ENCODE data around the gene AREL1.
"Not testable (repeated sequence)": the region's sequence is repeated elsewhere in the genome, so short reads cannot be mapped to it uniquely, and the experiment has no call there.

Gene AREL1

DNA sequence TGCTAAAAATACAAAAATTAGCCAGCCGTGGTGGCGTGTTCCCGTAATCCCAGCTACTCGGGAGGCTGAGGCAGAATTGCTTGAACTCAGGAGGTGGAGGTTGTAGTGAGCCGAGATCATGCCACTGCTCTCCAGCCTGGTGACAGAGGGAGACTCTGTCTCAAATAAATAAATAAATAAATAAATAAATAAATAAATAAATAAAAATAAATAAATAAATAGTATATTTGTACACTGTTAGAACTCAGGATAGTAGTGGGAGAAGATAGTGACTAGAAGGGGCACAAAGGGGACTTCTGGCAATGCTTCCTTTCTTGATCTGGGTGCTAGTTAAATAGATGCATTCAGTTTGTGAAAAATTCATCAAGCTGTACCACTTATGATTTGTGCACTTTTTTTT is 45.6 kb upstream of the AREL1 start:
- H3K4me3 ChIP-seq (ENCODE audit: low read depth, low read length); H3K9me3 ChIP-seq (ENCODE audit: control insufficient read depth, insufficient read depth, low read depth, low read length); H3K27ac ChIP-seq (ENCODE audit: extremely low read depth, low read depth, low read length); CTCF ChIA-PET; H3K36me3 ChIP-seq (ENCODE audit: control insufficient read depth in 2 of 2, insufficient read depth in 1 of 2, low read length in 2 of 2); H3K4me1 ChIP-seq (ENCODE audit: control insufficient read depth, insufficient read depth, low read length): not testable (repeated sequence)
- TF ChIP-seq ZNF426 (tag by site-specific recombination; IDR thresholded peaks at IDR 0.05) (peak; percentile 44), ZBTB11 (tag by site-specific recombination; conservative IDR thresholded peaks at IDR 0.05; ENCODE audit: low read depth) (peak; percentile 62; the same call in 1 of the 2 replicates), ZNF140 (tag by site-specific recombination; IDR thresholded peaks at IDR 0.05) (0 out of 2 replicates have a peak, but pooled peaks have one; percentile 9), ZNF394 (tag by site-specific recombination; IDR thresholded peaks at IDR 0.05; ENCODE audit: borderline replicate concordance) (peak; percentile 78; the same call in 1 of the 2 replicates), ZNF623 (tag by site-specific recombination; IDR thresholded peaks at IDR 0.05) (peak; percentile 49; the same call in 1 of the 2 replicates), ZBTB8A (tag by site-specific recombination; IDR thresholded peaks at IDR 0.05) (0 out of 2 replicates have a peak, but pooled peaks have one; percentile 39), ZNF555 (tag by site-specific recombination; conservative IDR thresholded peaks at IDR 0.05) (peak; percentile 33)
- TF ChIP-seq, protein P1, sequence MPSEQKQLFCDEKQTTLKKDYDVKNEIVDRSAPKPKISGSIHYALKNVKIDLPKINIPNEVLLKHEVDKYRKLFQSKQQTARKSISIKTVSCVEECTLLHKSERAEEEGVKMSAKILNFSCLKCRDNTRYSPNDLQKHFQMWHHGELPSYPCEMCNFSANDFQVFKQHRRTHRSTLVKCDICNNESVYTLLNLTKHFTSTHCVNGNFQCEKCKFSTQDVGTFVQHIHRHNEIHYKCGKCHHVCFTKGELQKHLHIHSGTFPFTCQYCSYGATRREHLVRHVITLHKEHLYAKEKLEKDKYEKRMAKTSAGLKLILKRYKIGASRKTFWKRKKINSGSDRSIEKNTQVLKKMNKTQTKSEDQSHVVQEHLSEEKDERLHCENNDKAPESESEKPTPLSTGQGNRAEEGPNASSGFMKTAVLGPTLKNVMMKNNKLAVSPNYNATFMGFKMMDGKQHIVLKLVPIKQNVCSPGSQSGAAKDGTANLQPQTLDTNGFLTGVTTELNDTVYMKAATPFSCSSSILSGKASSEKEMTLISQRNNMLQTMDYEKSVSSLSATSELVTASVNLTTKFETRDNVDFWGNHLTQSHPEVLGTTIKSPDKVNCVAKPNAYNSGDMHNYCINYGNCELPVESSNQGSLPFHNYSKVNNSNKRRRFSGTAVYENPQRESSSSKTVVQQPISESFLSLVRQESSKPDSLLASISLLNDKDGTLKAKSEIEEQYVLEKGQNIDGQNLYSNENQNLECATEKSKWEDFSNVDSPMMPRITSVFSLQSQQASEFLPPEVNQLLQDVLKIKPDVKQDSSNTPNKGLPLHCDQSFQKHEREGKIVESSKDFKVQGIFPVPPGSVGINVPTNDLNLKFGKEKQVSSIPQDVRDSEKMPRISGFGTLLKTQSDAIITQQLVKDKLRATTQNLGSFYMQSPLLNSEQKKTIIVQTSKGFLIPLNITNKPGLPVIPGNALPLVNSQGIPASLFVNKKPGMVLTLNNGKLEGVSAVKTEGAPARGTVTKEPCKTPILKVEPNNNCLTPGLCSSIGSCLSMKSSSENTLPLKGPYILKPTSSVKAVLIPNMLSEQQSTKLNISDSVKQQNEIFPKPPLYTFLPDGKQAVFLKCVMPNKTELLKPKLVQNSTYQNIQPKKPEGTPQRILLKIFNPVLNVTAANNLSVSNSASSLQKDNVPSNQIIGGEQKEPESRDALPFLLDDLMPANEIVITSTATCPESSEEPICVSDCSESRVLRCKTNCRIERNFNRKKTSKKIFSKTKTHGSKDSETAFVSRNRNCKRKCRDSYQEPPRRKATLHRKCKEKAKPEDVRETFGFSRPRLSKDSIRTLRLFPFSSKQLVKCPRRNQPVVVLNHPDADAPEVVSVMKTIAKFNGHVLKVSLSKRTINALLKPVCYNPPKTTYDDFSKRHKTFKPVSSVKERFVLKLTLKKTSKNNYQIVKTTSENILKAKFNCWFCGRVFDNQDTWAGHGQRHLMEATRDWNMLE (tag by site-specific recombination; conservative IDR thresholded peaks at IDR 0.05; ENCODE audit: low read depth), result peak; percentile 76
- POLR2A ChIA-PET, result interaction anchor here (1.1 kb wide), 1 partner anchor 139 kb away, joined by 3 read pairs; no protein-coding TSS in a partner anchor

DNA sequence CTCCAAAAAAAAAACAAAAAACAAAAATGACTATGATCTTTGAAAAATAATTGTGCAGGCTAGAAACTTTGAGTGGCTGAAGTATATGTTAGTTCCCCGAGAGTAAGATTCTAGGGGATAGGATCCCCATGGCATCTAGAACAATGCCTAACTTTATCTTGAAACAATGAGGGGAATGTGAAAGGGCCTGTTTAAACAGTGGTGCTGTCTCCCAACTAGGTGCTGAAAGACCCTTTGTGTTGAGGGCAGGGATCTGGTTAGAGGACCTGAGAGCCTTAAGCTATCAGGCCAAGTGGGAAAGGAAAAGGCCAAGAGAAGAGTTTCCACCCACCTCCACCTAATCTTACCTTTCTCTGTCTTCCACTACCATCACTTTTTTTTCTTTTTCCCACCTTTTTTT is 43.4 kb upstream of the AREL1 start:
- no peaks in the 10 kb centered on the region for H3K36me3 ChIP-seq (ENCODE audit: control insufficient read depth in 2 of 2, insufficient read depth in 1 of 2, low read length in 2 of 2)
- ChIA-PET CTCF (no interaction called here), POLR2A (no interaction called here)
- H3K4me1 ChIP-seq (ENCODE audit: control insufficient read depth, insufficient read depth, low read length), result no peaks in the 10 kb centered on the region
- H3K9me3 ChIP-seq (ENCODE audit: control insufficient read depth, insufficient read depth, low read depth, low read length), result no peaks in the 10 kb centered on the region
- H3K27ac ChIP-seq (ENCODE audit: extremely low read depth, low read depth, low read length), result no peak overlapping the region
- no peak overlapping the region for H3K4me3 ChIP-seq (ENCODE audit: low read depth, low read length)
- TF ChIP-seq ZNF610 (tag by site-specific recombination; IDR thresholded peaks at IDR 0.05; ENCODE audit: borderline replicate concordance) (no peak), PRDM1 (tag by site-specific recombination; IDR thresholded peaks at IDR 0.05) (0 out of 2 replicates have a peak, but pooled peaks have one; percentile 14), ZNF146 (tag by site-specific recombination; IDR thresholded peaks at IDR 0.05) (no peak), ZNF513 (tag by site-specific recombination; IDR thresholded peaks at IDR 0.05) (no peak), REPIN1 (tag by site-specific recombination; IDR thresholded peaks at IDR 0.05; ENCODE audit: low read depth) (no peak), ZNF16 (tag by site-specific recombination; IDR thresholded peaks at IDR 0.05; ENCODE audit: low read depth) (no peak), ZEB2 (tag by site-specific recombination; IDR thresholded peaks at IDR 0.05) (no peak), ZNF133 (tag by site-specific recombination; IDR thresholded peaks at IDR 0.05) (no peak), ZNF426 (tag by site-specific recombination; IDR thresholded peaks at IDR 0.05) (no peak)
- TF ChIP-seq, protein P2, sequence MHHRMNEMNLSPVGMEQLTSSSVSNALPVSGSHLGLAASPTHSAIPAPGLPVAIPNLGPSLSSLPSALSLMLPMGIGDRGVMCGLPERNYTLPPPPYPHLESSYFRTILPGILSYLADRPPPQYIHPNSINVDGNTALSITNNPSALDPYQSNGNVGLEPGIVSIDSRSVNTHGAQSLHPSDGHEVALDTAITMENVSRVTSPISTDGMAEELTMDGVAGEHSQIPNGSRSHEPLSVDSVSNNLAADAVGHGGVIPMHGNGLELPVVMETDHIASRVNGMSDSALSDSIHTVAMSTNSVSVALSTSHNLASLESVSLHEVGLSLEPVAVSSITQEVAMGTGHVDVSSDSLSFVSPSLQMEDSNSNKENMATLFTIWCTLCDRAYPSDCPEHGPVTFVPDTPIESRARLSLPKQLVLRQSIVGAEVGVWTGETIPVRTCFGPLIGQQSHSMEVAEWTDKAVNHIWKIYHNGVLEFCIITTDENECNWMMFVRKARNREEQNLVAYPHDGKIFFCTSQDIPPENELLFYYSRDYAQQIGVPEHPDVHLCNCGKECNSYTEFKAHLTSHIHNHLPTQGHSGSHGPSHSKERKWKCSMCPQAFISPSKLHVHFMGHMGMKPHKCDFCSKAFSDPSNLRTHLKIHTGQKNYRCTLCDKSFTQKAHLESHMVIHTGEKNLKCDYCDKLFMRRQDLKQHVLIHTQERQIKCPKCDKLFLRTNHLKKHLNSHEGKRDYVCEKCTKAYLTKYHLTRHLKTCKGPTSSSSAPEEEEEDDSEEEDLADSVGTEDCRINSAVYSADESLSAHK (tag by site-specific recombination; IDR thresholded peaks at IDR 0.05), result no peak
- TF ChIP-seq, protein P3, sequence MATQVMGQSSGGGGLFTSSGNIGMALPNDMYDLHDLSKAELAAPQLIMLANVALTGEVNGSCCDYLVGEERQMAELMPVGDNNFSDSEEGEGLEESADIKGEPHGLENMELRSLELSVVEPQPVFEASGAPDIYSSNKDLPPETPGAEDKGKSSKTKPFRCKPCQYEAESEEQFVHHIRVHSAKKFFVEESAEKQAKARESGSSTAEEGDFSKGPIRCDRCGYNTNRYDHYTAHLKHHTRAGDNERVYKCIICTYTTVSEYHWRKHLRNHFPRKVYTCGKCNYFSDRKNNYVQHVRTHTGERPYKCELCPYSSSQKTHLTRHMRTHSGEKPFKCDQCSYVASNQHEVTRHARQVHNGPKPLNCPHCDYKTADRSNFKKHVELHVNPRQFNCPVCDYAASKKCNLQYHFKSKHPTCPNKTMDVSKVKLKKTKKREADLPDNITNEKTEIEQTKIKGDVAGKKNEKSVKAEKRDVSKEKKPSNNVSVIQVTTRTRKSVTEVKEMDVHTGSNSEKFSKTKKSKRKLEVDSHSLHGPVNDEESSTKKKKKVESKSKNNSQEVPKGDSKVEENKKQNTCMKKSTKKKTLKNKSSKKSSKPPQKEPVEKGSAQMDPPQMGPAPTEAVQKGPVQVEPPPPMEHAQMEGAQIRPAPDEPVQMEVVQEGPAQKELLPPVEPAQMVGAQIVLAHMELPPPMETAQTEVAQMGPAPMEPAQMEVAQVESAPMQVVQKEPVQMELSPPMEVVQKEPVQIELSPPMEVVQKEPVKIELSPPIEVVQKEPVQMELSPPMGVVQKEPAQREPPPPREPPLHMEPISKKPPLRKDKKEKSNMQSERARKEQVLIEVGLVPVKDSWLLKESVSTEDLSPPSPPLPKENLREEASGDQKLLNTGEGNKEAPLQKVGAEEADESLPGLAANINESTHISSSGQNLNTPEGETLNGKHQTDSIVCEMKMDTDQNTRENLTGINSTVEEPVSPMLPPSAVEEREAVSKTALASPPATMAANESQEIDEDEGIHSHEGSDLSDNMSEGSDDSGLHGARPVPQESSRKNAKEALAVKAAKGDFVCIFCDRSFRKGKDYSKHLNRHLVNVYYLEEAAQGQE (tag by site-specific recombination; IDR thresholded peaks at IDR 0.05), result peak; percentile 63
